Large intestine (tissue), 3 donors: ENCODE data around the gene CLSTN2. TPM values are rescaled to one million over a fixed set of nuclear protein-coding genes. Genes with fewer than 3 reads are reported as not detected.

Experiments
- DNase-seq, 2 donors: peaks; one replicate each; pipeline versions ENCODE4 v3.0.0 to v3.0.0-alpha.2; 2013
- H3K27ac ChIP-seq: one replicate; pipeline ENCODE4 v1.5.1; 2013; ENCODE audit warnings: low read length
- H3K27me3 ChIP-seq: 2 replicates; pipeline ENCODE4 v1.6.1; 2013; ENCODE audit warnings: low read length; ENCODE audit not compliant: control insufficient read depth, insufficient read depth
- H3K36me3 ChIP-seq: 2 replicates; pipeline ENCODE4 v1.6.1; 2013; ENCODE audit warnings: low read length; ENCODE audit not compliant: control insufficient read depth, insufficient read depth
- H3K4me1 ChIP-seq: one replicate; pipeline ENCODE4 v1.6.1; 2013; ENCODE audit warnings: low read length; ENCODE audit not compliant: control insufficient read depth, insufficient read depth
- H3K4me3 ChIP-seq: one replicate; pipeline ENCODE4 v1.5.1; 2013; ENCODE audit warnings: low read length
- H3K9me3 ChIP-seq: one replicate; pipeline ENCODE4 v1.6.1; 2013; ENCODE audit warnings: mild to moderate bottlenecking, low read depth, low read length, moderate library complexity; ENCODE audit not compliant: control insufficient read depth
- WGBS: methylation state at CpG from one replicate; pipeline ENCODE4 v1.1.5; 2013; ENCODE audit warnings: low lambda C conversion rate; ENCODE audit not compliant: insufficient coverage; 5-methylcytosine and 5-hydroxymethylcytosine counted together
- polyA plus RNA-seq: library from polyadenylated mRNA; unstranded; fragments of 120-200 nt; gene quantifications from one replicate; pipeline ENCODE4 v1.2.1, GENCODE V29; 2013

The CLSTN2 gene
- polyA plus RNA-seq, 1 donor: 1.8 TPM

DNA sequence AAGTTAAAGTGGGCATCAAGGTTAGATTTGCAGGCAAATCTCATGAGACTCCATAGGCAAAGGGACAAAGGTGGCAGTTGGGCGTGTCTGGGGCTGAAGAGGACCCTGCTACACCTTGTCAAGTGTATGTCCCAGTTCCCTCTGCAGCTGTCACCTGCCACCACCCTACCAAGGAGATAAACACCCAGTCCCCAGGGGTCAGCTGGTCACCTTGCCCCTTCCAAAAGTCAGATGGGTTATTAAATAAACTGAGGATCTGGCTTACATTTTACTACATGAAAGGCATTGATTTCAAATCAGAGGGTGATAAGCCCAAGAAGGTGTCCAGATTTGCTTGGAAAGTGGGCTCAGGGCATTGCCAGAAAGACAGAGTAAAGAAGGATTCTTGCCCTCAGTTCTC, 494.8 kb downstream of the CLSTN2 start:
- Histone ChIP-seq H3K4me1 (no peaks in the 10 kb centered on the region), H3K4me3 (no peak overlapping the region), H3K27me3 (no peaks in the 10 kb centered on the region), H3K36me3 (no peaks in the 10 kb centered on the region), H3K9me3 (no peaks in the 10 kb centered on the region), H3K27ac (no peak overlapping the region)
- DNase-seq: no peak
- WGBS: no CpG with 5 or more reads among the region's 1 CpG

DNA sequence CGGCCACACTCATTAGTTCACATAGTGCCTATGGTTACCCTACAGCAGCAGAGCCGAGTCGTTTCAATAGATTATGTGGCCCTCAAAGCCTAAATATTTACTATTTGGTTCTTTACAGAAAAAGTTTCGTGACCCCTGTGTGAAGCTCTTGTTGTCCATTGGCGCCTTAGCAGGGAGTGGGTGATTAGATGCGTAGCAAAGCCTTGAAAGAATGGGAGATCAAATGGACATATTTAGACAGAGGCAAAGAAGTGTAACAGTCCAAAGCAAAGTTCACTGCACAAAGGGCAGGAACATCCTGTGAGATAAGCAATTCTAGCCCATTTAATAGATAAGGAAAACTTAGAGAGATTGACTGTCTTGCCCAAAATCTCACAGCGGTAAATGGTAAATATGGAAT, 495.5 kb downstream of the CLSTN2 start:
- Histone ChIP-seq H3K27me3 (no peaks in the 10 kb centered on the region), H3K27ac (no peak overlapping the region), H3K9me3 (no peaks in the 10 kb centered on the region), H3K4me1 (no peaks in the 10 kb centered on the region), H3K4me3 (no peak overlapping the region), H3K36me3 (no peaks in the 10 kb centered on the region)
- WGBS: no CpG with 5 or more reads among the region's 7 CpGs
- DNase-seq: no peak

- Histone ChIP-seq H3K27me3 (no peaks in the 10 kb centered on the region), H3K27ac (no peak overlapping the region), H3K4me1 (no peaks in the 10 kb centered on the region), H3K4me3 (no peak overlapping the region), H3K36me3 (no peaks in the 10 kb centered on the region), H3K9me3 (no peaks in the 10 kb centered on the region)
- no CpG with 5 or more reads among the region's 8 CpGs for WGBS
- DNase-seq: no peak
Observed at GRCh38 chr3:140432229-140432669, 497.3 kb downstream of the CLSTN2 start.

- H3K4me1 ChIP-seq: no peaks in the 10 kb centered on the region
- no peak overlapping the region for H3K27ac ChIP-seq
- no peak overlapping the region for H3K4me3 ChIP-seq
- H3K27me3 ChIP-seq: no peaks in the 10 kb centered on the region
- H3K36me3 ChIP-seq: no peaks in the 10 kb centered on the region
- H3K9me3 ChIP-seq: no peaks in the 10 kb centered on the region
- DNase-seq: no peak
- WGBS: no CpG with 5 or more reads among the region's 2 CpGs
Observed at GRCh38 chr3:140433431-140433830, 498.4 kb downstream of the CLSTN2 start.

- Histone ChIP-seq H3K4me3 (no peak overlapping the region), H3K4me1 (no peaks in the 10 kb centered on the region), H3K36me3 (no peaks in the 10 kb centered on the region), H3K27me3 (no peaks in the 10 kb centered on the region), H3K27ac (no peak overlapping the region), H3K9me3 (no peaks in the 10 kb centered on the region)
- no peak for DNase-seq
- WGBS: no CpG with 5 or more reads among the region's 5 CpGs
Observed at GRCh38 chr3:140434261-140434905, 499.4 kb downstream of the CLSTN2 start.

DNA sequence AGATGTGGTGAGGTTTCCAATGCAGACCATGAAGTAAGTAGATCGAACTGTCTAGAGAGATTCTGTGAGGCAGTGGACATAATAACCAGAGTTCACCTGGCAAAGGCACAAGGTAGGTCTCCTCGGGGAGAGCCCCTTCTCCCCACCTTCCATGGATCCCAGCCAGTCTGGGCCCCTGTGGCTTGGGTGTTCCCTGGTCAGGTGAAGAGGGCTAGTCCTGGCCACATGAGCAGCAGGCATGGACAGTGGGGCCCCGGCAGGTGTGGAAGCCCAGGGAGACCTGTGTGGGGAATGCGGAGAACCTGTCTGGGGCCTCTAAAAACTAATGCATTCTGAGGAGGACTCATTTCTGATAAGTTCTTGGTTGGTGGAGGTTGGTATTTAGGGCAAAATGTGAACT, 501.4 kb downstream of the CLSTN2 start:
- no peaks in the 10 kb centered on the region for H3K9me3 ChIP-seq
- no peak overlapping the region for H3K4me3 ChIP-seq
- no peak overlapping the region for H3K27ac ChIP-seq
- WGBS: no CpG with 5 or more reads among the region's 4 CpGs
- no peaks in the 10 kb centered on the region for H3K27me3 ChIP-seq
- H3K36me3 ChIP-seq: no peaks in the 10 kb centered on the region
- DNase-seq: no peak
- no peaks in the 10 kb centered on the region for H3K4me1 ChIP-seq

- no peaks in the 10 kb centered on the region for H3K27me3 ChIP-seq
- no CpG with 5 or more reads among the region's 6 CpGs for WGBS
Observed at GRCh38 chr3:140438736-140439470, 503.9 kb downstream of the CLSTN2 start.

DNA sequence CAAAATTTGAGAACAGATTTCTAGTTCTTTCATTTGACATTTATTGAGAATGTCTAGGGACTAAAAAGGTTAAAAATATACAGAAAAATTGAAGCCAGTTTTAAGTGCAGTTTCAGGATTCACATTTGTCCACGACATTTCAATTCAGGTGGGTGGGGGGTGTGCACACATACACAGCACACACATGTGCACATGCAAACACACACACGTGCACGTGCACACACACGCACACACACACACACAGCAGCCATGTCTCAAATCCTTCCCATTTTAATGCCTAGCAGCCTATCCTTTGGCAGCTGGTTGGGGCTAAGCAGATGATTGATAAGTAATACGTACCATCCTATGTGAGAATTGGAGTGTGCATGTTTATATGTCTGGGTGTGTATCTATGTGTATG, 504.5 kb downstream of the CLSTN2 start:
- H3K36me3 ChIP-seq: no peaks in the 10 kb centered on the region
- H3K4me1 ChIP-seq: no peaks in the 10 kb centered on the region
- no CpG with 5 or more reads among the region's 5 CpGs for WGBS
- no peak overlapping the region for H3K4me3 ChIP-seq
- no peak for DNase-seq
- no peak overlapping the region for H3K27ac ChIP-seq
- no peaks in the 10 kb centered on the region for H3K9me3 ChIP-seq
- H3K27me3 ChIP-seq: no peaks in the 10 kb centered on the region

More at GRCh38 chr3:140438736-140439470, 503.9 kb downstream of the CLSTN2 start:
- Histone ChIP-seq H3K4me1 (no peaks in the 10 kb centered on the region), H3K27ac (no peak overlapping the region), H3K36me3 (no peaks in the 10 kb centered on the region), H3K9me3 (no peaks in the 10 kb centered on the region), H3K4me3 (no peak overlapping the region)
- no peak for DNase-seq

DNA sequence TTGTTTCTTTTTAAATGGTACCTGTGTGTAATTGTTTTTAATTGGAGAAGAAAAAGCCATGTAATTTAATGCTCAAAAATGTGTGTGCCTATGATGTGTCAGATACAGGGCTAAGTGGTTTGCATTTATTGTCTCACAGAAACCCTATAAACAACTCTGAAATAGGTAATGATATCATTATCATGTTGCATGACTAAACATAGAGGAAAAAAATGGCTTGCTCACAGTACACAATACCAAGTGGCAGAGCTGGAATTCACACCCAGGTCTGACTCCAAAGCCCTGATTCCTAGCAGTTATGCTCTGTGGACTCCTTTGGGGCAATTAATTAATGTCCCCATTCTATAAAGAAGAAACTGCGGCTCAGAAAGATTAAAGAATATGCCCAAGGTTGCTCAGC, 505.5 kb downstream of the CLSTN2 start:
- Histone ChIP-seq H3K4me1 (no peaks in the 10 kb centered on the region), H3K27ac (no peak overlapping the region), H3K36me3 (no peaks in the 10 kb centered on the region), H3K4me3 (no peak overlapping the region), H3K27me3 (no peaks in the 10 kb centered on the region), H3K9me3 (no peaks in the 10 kb centered on the region)
- no peak for DNase-seq
- WGBS: no CpG with 5 or more reads among the region's 1 CpG

GRCh38 chr3:140441006-140441405, 506.0 kb downstream of the CLSTN2 start:
- Histone ChIP-seq H3K27me3 (no peaks in the 10 kb centered on the region), H3K9me3 (no peaks in the 10 kb centered on the region), H3K4me3 (no peak overlapping the region), H3K27ac (no peak overlapping the region), H3K4me1 (no peaks in the 10 kb centered on the region), H3K36me3 (no peaks in the 10 kb centered on the region)
- WGBS: no CpG with 5 or more reads among the region's 2 CpGs
- DNase-seq: no peak

- no peaks in the 10 kb centered on the region for H3K9me3 ChIP-seq
- DNase-seq: no peak
- WGBS: no CpG with 5 or more reads among the region's 2 CpGs
- no peak overlapping the region for H3K27ac ChIP-seq
- H3K4me3 ChIP-seq: no peak overlapping the region
- no peaks in the 10 kb centered on the region for H3K4me1 ChIP-seq
- no peaks in the 10 kb centered on the region for H3K36me3 ChIP-seq
- H3K27me3 ChIP-seq: no peaks in the 10 kb centered on the region
Observed at GRCh38 chr3:140442621-140443020, 507.6 kb downstream of the CLSTN2 start.
